ENCODE data around the gene EPC1. TPM values are rescaled to one million over a fixed set of nuclear protein-coding genes. Genes with fewer than 3 reads are reported as not detected.
"Not testable (repeated sequence)": the region's sequence is repeated elsewhere in the genome, so short reads cannot be mapped to it uniquely, and the experiment has no call there.

EPC1 gene
- total RNA-seq, 2 donors from 2014 or later, result 30.5 to 34.0 TPM

DNA sequence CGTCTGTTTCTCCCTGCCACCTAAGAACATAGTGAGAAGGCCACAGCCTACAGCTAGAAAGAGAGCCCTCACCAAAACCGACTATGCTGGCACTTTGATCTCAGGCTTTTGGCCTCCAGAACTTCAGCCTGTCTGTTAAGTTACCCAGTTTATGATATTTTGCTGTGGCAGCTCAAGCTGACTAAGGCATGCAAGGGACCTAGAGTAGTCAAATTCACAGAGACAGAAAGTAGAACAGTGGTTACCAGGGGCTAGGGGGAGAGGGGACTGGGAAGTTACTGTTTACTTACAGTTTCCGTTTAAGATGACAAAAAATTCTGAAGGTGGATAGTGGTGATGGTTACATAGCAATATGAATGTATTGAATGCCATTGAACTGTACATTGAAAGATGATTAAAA lies 96.5 kb downstream of the EPC1 start:
- DNase-seq (ENCODE audit: low spot score), result not testable (repeated sequence)
- intact Hi-C loops (cut with DNase I), result loop anchor here (10.0 kb wide), 2 partner anchors 94 to 194 kb away; partner anchors contain the start of genes CCDC7 (in 1 of the 2) and EPC1 (in 1 of the 2)

DNA sequence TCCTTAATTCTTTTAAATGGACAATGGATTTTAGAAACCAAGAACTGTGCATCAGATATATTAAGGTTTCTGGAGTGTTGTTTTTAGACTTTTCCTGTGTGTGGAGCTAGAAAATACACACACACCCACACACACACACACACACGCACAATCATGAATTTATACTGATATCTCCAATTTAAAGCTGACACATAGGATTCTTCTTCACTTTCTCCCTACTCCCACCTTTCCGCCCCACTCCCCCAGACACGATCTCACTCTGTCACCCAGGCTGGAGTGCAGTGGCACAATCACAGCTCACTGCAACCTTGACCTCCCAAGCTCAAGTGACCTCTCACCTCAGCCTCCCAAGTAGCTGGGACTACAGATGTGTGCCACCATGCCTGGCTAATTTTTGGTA lies 100.3 kb downstream of the EPC1 start:
- no peak for DNase-seq (ENCODE audit: low spot score)
- intact Hi-C loops (cut with DNase I), result no loop called here

DNA sequence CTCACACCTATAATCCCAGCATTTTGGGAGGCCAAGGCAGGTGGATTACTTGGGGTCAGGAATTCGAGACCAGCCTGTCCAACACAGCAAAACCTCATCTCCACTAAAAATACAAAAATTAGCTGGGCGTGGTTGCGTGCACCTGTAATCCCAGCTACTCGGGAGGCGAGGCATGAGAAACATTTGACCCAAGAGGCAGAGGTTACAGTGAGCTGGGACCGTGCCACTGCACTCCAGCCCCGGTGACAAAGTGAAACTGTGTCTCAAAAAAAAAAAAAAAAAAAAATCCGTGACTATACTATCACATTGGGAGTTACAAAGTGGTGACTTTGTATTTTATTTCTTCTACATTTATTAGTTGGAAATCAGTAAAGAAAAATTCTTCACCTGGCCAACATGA lies 101.2 kb downstream of the EPC1 start:
- no peak for DNase-seq (ENCODE audit: low spot score)
- intact Hi-C loops (cut with DNase I), result no loop called here

DNA sequence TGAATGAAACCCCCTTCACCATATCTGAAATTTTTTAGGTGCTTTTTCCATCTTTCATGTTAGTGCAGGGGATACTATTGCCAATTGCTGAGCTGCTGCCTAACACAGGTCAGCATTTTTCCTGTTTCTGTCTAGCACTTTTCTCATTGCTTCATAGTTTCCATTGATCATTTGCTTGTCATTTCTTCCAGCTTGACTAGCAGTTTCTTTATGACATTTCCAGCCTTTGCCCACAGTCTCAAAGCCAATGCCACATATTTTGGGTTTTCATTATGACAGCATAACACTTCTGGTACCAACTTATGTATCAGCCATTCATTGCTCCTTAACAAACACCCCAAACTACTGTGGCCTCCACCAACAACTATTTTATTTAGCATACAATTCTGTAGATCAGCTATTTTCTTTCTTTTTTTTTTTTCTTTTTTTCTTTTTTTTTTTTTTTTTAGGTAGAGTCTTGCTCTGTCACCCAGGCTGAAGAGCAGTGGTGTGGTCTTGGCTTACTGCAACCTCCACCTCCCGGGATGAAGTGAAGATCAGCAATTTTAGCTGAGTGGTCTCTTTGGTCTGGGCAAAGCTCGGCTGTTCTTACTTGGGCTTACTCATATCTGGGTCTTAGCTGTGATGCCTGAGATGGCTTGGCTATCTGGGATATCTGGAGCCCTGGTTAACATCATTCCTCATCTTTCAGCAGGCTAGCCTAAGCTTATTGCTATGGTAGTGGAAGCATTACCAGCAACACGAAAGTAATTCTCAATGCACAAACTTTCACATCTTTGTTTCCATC lies 102.3 kb downstream of the EPC1 start:
- intact Hi-C loops (cut with DNase I), result no loop called here
- no peak for DNase-seq (ENCODE audit: low spot score)

DNA sequence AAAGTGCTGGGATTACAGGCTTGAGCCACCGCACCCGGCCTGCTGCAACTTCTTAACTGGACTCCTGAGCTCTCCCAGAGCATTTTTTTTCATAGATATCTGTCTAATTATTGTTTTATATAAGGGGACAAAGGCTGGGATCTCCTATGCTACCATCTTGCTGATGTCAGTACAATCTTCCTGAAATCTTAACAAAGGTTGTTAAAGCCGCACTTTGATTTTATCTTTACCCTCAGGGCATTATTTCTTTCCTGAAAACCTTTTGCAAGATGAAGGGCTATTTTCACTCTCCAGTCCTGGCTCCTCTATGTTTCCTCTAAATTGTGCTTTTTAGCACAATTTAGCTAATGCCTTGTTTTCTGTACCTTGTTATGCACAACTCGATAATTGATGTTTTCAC lies 102.9 kb downstream of the EPC1 start:
- intact Hi-C loops (cut with DNase I), result no loop called here
- no peak for DNase-seq (ENCODE audit: low spot score)

DNA sequence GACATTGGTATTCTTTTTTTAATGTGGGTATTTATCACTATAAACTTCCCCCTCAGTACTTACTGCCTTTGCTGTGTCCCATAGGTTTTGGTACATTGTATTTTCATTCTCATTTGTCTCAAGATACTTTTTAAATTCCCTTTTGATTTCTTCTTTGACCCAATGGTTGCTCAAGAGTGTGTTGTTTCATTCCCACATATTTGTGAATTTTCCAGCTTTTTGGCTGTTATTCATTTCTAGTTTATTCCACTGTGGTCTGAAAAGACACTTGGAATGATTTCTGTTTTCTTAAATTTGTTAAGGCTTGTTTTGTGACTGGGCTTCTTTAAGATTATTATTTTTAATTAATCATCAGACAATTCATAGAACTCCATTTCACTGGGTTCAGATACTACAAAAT lies 105.0 kb downstream of the EPC1 start:
- intact Hi-C loops (cut with DNase I), result no loop called here
- DNase-seq (ENCODE audit: low spot score), result no peak

DNA sequence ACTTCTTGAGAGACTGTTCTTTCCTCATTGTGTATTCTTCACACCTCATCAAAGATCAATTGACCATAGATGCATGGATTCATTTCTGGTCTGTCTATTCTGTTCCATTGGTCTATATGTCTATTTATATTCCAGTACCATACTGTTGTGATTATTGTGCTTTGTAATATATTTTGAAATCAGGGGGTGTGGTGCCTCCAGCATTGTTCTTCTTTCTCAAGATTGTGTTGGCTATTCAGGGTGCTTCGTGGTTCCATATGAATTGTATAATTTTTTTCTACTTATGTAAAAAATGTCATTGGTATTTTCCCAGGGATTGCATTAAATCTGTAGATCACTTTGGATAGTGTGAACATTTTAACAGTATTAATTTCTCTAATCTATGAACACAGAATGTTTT lies 106.5 kb downstream of the EPC1 start:
- intact Hi-C loops (cut with DNase I), result no loop called here
- DNase-seq (ENCODE audit: low spot score), result no peak

DNA sequence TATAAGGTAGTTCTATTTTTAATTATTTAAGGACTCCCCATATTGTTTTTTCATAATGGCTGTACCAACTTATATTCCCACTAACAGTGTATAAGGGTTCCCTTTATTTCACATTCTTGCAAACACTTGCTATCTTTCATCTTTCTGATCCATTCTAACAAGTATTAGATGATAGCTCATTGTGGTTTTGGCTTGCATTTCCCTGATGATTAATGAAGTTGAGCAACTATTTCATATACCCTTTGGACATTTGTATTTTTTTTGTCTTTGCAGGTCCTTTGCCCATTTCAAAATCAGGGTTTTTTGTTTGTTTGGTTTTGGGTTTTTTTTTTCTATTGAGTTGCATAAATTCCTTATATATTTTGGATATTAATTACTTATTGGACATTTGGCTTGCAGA lies 107.2 kb downstream of the EPC1 start:
- intact Hi-C loops (cut with DNase I), result no loop called here
- DNase-seq (ENCODE audit: low spot score), result no peak

DNA sequence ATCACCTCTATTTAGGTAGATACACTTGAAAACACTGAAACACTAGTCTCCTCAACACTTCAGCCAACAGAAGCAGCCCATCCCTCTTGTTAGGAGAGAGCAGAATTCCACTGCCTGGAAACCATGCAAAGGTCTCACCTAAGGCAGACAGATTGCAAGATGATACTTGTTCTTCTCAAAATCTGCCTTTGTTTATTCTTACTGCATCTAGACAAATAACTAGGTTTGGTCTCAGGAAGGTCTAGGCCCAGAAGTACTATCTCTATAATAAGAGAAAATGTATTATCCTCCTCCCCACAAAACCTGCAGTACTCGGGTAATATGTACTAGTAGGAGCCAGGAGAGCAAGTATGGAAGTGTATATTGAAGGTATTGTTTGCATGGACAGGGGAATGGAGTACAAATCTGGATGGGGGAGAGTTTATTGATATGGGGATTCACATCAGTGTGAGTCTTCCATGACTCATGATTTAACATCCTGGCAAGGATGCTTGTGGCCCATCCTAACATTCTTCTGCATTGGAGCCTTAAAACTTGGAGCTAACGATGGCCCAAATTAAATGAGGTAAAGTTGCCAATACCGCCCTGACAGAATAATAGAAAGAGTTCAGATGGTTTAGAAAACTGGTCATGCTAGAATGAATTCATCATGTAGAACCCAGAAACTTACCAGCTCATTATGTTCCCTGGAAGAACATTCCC lies 109.2 kb downstream of the EPC1 start:
- intact Hi-C loops (cut with DNase I), result no loop called here
- no peak for DNase-seq (ENCODE audit: low spot score)

DNA sequence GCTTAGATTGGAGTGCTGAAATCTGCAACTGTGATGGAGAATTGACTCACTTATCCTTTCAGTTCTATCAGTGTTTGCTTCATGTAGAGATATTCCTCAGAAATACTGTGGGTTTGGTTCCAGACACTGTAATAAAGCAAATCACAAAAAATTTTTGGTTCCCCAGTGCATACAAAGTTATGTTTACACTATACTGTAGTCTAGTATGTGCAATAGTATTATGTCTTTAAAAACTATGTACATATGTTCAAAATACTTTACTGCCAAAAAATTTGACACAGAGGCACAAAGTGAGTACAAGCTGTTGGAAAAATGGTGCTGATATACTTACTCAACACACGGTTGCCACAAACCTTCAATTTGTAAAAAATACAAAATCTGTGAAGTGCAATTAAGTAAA lies 112.5 kb downstream of the EPC1 start:
- no peak for DNase-seq (ENCODE audit: low spot score)
- intact Hi-C loops (cut with DNase I), result no loop called here

DNA sequence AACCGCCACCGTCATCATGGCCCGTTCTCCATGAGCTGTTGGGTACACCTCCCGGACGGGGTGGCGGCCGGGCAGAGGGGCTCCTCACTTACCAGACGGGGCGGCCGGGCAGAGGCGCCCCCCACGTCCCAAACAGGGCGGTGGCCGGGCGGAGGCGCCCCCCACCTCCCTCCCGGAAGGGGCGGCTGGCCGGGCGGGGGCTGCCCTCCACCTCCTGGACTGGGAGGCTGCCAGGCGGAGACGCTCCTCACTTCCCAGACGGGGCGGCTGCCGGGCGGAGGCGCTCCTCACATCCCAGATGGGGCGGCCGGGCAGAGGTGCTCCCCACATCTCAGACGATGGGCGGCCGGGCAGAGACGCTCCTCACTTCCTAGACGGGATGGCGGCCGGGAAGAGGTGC lies 113.6 kb downstream of the EPC1 start:
- intact Hi-C loops (cut with DNase I); DNase-seq (ENCODE audit: low spot score): not testable (repeated sequence)

DNA sequence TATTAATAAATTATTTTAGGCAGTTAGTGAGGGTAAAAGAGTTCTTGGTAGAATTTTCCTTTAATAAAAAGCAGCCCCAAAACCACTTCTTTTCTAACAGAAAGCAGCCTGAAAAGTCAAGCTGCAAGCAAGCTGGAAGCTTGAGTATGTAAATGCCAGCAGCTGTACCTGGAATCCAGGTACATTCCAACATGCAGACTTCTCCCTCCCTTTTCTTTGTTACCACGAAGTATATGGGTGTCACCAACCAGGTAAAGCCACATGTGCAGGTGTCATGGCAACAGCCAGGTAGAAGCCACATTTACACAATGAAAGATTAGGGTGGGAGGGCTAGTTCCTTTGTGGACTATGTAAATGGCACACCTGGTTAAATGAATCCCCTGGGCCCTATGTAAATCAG lies 114.6 kb downstream of the EPC1 start:
- intact Hi-C loops (cut with DNase I), result no loop called here
- no peak for DNase-seq (ENCODE audit: low spot score)

DNA sequence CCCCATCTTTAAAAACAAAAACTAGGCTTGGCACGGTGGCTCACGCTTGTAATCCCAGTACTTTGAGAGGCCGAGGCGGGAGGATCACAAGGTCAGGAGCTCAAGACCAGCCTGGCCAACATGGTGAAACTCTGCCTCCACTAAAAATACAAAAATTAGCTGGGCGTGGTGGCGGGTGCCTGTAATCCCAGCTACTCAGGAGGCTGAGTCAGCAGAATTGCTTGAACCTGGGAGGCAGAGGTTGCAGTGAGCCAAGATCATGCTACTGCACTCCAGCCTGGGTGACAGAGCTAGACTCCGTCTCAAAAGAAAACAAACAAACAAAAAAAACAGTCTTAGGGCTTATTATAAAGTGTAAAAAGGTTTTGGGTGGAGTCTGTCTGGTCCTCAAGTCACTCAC lies 117.2 kb downstream of the EPC1 start:
- intact Hi-C loops (cut with DNase I); DNase-seq (ENCODE audit: low spot score): not testable (repeated sequence)

DNA sequence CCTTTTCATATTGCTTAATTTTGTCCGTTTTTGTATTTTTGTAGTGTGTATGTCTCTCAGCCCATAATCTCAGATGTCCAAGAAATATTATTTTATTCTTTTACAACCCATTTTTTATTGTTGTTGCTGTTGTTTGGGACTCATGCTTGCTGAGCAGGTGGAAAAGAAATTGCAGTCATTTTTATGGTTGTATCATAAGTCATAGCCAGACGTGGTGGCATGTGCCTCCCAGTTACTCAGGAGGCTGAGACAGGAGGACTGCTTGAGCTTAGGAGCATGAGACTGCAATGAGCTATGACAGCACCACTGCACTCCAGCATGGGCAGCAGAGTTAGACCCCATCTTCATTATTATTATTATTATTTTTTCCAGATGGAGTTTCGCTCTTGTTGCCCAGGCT lies 117.8 kb downstream of the EPC1 start:
- intact Hi-C loops (cut with DNase I), result no loop called here
- DNase-seq (ENCODE audit: low spot score), result no peak

DNA sequence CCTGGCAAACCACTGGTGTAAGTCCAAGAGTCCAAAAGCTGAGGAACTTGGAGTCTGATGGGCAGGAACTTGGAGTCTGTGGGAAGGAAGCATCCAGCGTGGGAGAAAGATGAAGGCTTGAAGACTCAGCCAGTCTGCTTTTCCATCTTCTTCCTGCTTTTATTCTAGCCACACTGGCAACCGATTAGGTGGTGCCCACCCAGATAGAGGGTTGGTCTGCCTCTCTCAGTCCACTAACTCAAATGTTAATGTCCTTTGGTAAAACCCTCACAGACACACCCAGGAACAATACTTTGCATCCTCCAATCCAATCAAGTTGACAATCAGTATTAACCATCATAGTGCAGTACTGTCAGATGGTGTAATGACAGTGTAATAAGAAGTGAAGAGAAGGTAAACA lies 119.2 kb downstream of the EPC1 start:
- no peak for DNase-seq (ENCODE audit: low spot score)
- intact Hi-C loops (cut with DNase I), result no loop called here

DNA sequence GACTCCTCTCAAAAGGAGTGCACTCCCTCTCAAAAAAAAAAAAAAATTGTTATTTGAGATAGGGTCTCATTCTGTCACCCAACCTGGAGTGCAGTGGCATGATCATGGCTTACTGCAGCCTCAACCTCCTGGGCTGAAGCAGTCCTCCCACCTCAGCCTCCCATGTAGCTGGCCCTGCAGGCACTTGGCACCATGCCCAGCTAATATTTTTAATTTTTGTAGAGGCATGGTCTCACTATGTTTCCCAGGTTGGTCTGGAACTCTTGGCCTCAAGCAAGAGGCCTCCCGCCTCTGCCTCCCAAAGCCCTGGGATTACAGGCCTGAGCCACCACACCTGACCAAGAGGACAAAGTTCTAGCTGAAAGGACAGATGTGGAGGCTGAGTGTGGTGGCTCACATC lies 120.3 kb downstream of the EPC1 start:
- no peak for DNase-seq (ENCODE audit: low spot score)
- intact Hi-C loops (cut with DNase I), result no loop called here

DNA sequence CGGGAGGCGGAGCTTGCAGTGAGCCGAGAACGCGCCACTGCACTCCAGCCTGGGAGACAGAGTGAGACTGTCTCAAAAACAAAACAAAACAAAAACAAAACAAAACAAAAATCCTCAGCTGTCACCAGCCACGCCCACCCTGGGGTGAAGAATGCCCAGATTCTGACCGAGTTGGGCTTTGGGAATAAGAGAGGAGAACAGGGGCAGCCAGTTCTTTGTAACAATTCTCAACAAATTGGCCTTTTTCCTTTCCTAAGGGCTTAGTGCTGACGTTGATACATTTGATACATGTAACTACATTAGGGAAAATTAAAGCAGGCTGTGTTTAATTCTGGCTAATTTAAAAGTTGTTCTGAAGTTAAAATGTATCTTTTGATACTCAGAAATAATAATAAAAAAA lies 121.0 kb downstream of the EPC1 start:
- DNase-seq (ENCODE audit: low spot score), result no peak
- intact Hi-C loops (cut with DNase I), result no loop called here

DNA sequence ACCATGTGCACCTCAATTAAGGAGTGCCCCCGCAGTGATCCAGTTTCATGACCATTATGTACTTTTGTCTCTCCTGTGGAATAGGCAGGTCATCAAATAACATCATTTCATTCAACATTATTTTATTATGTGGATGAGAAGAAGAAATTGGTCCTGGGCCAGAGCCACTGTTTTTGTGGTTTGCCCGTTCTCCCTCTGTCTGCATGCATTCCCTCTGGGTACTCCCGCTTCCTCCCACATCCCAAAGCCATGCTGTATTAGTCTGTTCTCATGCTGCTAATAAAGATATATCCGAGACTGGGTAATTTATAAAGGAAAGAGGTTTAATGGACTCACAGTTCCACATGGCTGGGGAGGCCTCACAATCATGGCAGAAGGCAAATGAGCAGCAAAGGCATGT lies 124.6 kb downstream of the EPC1 start:
- intact Hi-C loops (cut with DNase I); DNase-seq (ENCODE audit: low spot score): not testable (repeated sequence)

DNA sequence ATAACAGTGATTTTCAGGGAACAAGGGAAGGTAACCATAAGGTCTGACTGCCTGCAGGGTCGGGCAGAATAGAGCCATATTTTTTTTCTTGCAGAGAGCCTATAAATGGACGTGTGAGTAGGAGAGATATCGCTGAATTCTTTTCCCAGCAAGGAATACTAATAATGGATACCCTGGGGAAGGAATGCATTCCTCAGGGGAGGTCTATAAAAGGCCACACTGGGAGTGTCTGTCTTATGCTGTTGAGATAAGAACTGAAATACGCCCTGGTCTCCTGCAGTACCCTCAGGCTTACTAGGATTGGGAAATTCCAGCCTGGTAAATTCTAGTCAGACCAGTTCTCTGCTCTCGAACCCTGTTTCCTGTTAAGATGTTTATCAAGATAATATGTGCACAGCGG lies 127.8 kb downstream of the EPC1 start:
- intact Hi-C loops (cut with DNase I); DNase-seq (ENCODE audit: low spot score): not testable (repeated sequence)

DNA sequence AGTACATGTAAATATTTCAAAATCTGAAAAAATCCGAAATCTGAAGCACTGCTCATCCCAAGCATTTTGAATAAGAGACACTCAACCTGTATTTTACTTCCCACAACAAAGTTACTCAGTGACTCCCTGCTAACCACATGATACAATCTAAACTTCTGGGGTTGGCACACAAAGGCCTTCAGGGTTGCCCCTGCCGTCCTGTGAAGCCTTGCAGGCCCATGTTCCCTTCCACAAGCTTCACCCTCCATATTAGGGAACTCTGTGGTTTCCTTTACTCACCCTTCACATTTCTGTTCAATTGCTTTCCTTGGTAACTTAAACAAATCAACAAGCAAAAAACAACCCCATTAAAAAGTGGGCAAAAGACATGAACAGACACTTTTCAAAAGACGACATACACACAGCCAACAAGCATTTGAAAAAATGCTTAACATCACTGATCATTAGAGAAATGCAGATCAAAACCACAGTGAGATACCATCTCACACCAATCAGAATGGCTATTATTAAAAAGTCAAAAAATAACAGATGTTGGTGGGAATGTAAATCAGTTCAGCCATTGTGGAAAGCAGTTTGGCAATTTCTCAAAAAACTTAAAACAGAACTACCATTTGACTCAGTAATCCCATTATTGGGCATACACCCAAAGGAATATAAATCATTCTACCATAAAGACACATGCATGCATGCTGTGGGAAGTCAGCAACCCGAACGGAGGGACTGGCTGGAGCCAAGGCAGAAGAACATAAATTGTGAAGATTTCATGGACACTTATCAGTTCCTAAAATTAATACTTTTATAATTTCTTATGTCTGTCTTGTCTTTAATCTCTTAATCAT lies 128.5 kb downstream of the EPC1 start:
- DNase-seq (ENCODE audit: low spot score); intact Hi-C loops (cut with DNase I): not testable (repeated sequence)
